ENCODE measurements around the gene ABCC1.

The ABCC1 gene

DNA sequence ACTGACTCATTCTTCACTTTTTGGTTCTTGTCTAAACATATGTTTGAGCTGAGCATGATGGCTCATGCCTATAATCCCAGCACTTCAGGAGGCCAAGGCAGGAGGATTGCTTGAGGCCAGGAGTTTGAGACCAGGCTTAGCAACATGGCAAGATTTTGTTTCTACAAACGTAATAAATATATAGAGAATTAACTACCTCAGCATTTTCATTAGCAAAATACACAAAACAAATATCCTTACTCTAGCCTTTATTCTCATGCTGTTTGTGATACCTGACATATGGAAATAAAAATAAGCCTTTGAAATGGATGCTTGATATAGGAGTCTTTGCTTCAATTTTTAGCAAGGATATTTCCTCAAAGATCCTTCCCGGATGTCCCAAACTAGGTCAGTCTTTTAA lies 132.8 kb downstream of the ABCC1 start:
- H3K27ac ChIP-seq = no peak overlapping the region
- TF ChIP-seq, protein P1, sequence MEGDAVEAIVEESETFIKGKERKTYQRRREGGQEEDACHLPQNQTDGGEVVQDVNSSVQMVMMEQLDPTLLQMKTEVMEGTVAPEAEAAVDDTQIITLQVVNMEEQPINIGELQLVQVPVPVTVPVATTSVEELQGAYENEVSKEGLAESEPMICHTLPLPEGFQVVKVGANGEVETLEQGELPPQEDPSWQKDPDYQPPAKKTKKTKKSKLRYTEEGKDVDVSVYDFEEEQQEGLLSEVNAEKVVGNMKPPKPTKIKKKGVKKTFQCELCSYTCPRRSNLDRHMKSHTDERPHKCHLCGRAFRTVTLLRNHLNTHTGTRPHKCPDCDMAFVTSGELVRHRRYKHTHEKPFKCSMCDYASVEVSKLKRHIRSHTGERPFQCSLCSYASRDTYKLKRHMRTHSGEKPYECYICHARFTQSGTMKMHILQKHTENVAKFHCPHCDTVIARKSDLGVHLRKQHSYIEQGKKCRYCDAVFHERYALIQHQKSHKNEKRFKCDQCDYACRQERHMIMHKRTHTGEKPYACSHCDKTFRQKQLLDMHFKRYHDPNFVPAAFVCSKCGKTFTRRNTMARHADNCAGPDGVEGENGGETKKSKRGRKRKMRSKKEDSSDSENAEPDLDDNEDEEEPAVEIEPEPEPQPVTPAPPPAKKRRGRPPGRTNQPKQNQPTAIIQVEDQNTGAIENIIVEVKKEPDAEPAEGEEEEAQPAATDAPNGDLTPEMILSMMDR (conservative IDR thresholded peaks at IDR 0.05) = no peak
- no peak for TF ChIP-seq ZFX (IDR thresholded peaks at IDR 0.05)

- no peak overlapping the region for H3K27ac ChIP-seq
- no peak for TF ChIP-seq ZFX (IDR thresholded peaks at IDR 0.05)
- TF ChIP-seq, protein P1 (conservative IDR thresholded peaks at IDR 0.05) = no peak
Observed at GRCh38 chr16:16083421-16084156, 134.2 kb downstream of the ABCC1 start.

GRCh38 chr16:16084874-16085273 lies 135.5 kb downstream of the ABCC1 start:
- H3K27ac ChIP-seq = no peak overlapping the region
- TF ChIP-seq, protein P1 (conservative IDR thresholded peaks at IDR 0.05) = no peak
- no peak for TF ChIP-seq ZFX (IDR thresholded peaks at IDR 0.05)

DNA sequence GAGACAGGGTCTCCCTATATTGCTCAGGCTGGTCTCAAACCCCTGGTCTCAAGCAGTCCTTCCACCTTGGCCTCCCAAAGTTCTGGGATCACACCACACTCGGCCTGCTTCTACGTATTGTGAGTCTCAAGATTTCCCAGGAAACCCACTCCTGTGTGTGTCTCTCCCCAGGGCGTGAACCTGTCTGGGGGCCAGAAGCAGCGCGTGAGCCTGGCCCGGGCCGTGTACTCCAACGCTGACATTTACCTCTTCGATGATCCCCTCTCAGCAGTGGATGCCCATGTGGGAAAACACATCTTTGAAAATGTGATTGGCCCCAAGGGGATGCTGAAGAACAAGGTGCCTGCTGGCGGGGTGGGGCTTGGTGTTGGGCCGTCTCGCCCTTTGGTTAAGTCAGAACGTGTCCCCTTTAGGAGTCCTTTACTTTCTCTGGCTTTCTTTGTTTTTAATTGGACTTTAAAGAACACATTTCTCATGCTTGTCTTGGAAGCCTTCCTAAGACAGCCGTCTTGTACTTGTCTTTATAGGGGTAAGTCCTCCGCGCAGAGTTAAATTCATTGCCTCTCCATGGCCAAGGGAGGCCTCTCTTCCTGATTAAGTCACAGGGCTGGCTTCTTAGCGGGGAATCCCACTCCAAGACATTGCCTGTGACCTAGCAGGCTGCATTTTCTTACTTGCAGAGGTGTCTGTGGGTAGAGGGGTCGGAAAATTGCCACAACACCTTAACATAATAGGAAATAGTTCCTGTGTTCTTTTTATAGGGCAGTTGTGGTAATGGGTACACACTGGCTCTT lies 137.4 kb downstream of the ABCC1 start:
- H3K27ac ChIP-seq = peak overlapping the region; percentile 93
- TF ChIP-seq, protein P1 (conservative IDR thresholded peaks at IDR 0.05) = no peak
- no peak for TF ChIP-seq ZFX (IDR thresholded peaks at IDR 0.05)

DNA sequence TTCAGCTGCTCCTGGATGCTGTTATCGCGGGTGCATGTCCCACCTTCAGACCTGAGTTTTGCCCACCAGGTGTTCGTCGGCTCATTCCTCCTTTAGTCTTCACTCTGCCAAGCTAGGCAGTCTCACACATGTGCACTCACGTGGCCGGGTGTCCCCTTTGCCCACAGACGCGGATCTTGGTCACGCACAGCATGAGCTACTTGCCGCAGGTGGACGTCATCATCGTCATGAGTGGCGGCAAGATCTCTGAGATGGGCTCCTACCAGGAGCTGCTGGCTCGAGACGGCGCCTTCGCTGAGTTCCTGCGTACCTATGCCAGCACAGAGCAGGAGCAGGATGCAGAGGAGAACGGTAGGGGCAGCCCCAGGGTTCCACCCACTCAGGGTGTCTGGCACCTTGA lies 140.8 kb downstream of the ABCC1 start:
- peak overlapping the region; percentile 93 for H3K27ac ChIP-seq
- no peak for TF ChIP-seq ZFX (IDR thresholded peaks at IDR 0.05)
- TF ChIP-seq, protein P1 (conservative IDR thresholded peaks at IDR 0.05) = no peak

- no peak for TF ChIP-seq ZFX (IDR thresholded peaks at IDR 0.05)
- TF ChIP-seq, protein P1 (conservative IDR thresholded peaks at IDR 0.05) = no peak
- peak overlapping the region; percentile 93 for H3K27ac ChIP-seq
Observed at GRCh38 chr16:16092925-16093627, 143.7 kb downstream of the ABCC1 start.
